ENCODE results near the gene UBE2J2.
"Not testable (repeated sequence)": the region's sequence is repeated elsewhere in the genome, so short reads cannot be mapped to it uniquely, and the experiment has no call there.

The UBE2J2 gene

GRCh38 chr1:1318131-1318652 lies 44.5 kb upstream of the UBE2J2 start:
- ChIA-PET CTCF (no interaction called here), POLR2A (interaction anchor here (1.0 kb wide), 1 partner anchor 9 kb away, joined by 3 read pairs; no protein-coding TSS in a partner anchor)
- TF ChIP-seq PKNOX1 (IDR thresholded peaks at IDR 0.05) (no peak), FOXM1 (IDR thresholded peaks at IDR 0.05; ENCODE audit: borderline replicate concordance) (no peak), TARDBP (IDR thresholded peaks at IDR 0.05) (no peak), SP1 (IDR thresholded peaks at IDR 0.05) (no peak), ELF4 (IDR thresholded peaks at IDR 0.05) (no peak), NFRKB (IDR thresholded peaks at IDR 0.05) (no peak), HDGF (IDR thresholded peaks at IDR 0.05; ENCODE audit: borderline replicate concordance) (no peak), LEF1 (IDR thresholded peaks at IDR 0.05; ENCODE audit: borderline replicate concordance) (no peak), ZNF384 (IDR thresholded peaks at IDR 0.05) (no peak), FOXK2 (IDR thresholded peaks at IDR 0.05) (no peak), FOXA1 (IDR thresholded peaks at IDR 0.05) (no peak), L3MBTL2 (conservative IDR thresholded peaks at IDR 0.05) (no peak), ARNT (IDR thresholded peaks at IDR 0.05) (no peak), CTBP1 (IDR thresholded peaks at IDR 0.05; ENCODE audit: borderline replicate concordance) (no peak), SUZ12 (IDR thresholded peaks at IDR 0.05) (no peak), BHLHE40 (IDR thresholded peaks at IDR 0.05; ENCODE audit: borderline replicate concordance) (no peak)
- DNase-seq (ENCODE audit: extremely low spot score), result no peak

GRCh38 chr1:1317420-1317819 lies 43.8 kb upstream of the UBE2J2 start:
- CTCF ChIA-PET, result no interaction called here
- no peak for DNase-seq (ENCODE audit: extremely low spot score)
- TF ChIP-seq ARNT (IDR thresholded peaks at IDR 0.05) (no peak), SUZ12 (IDR thresholded peaks at IDR 0.05) (no peak), L3MBTL2 (conservative IDR thresholded peaks at IDR 0.05) (no peak), ELF4 (IDR thresholded peaks at IDR 0.05) (no peak), CTBP1 (IDR thresholded peaks at IDR 0.05; ENCODE audit: borderline replicate concordance) (no peak)
- POLR2A ChIA-PET, result no interaction called here

- POLR2A ChIA-PET, result interaction anchor here (3.3 kb wide), 1 partner anchor 11 kb away, joined by 8 read pairs; no protein-coding TSS in a partner anchor
- CTCF ChIA-PET; DNase-seq (ENCODE audit: extremely low spot score): not testable (repeated sequence)
Measured at GRCh38 chr1:1316199-1316598, 42.5 kb upstream of the UBE2J2 start.

DNA sequence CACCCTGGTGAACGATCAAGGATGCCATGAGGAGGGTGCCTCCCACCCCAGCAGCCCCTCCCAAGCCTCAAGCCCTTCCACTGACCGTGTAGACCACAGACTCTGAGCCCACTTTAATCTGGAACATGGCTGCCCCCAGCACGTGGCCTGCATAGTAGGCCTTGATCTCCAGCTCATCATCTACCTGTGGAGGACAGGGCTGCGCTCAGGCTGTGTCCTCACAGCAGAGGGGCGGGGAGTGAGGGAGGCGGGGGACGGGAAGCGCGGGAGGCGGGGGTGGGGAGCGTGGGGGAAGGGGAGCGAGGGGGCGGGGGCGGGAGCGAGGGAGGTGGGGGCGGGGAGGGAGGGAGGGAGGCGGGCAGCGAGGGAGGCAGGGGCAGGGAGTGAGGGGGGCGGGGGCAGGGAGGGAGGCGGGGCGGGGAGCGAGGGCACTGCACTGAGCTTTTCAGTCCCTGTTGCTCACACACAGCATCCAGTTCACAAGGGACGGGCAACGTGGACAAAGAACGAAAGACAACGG lies 41.8 kb upstream of the UBE2J2 start:
- no peak for DNase-seq (ENCODE audit: extremely low spot score)
- ChIA-PET CTCF (no interaction called here), POLR2A (interaction anchor here (1.1 to 3.3 kb wide), 2 partner anchors 11 to 60 kb away, joined by 4 to 8 read pairs; partner anchors contain the start of gene AURKAIP1)
- TF ChIP-seq SUZ12 (IDR thresholded peaks at IDR 0.05) (no peak), TARDBP (IDR thresholded peaks at IDR 0.05) (no peak), SP1 (IDR thresholded peaks at IDR 0.05) (no peak), ZNF384 (IDR thresholded peaks at IDR 0.05) (no peak), ARNT (IDR thresholded peaks at IDR 0.05) (no peak), FOXA1 (IDR thresholded peaks at IDR 0.05) (no peak), L3MBTL2 (conservative IDR thresholded peaks at IDR 0.05) (no peak), CTBP1 (IDR thresholded peaks at IDR 0.05; ENCODE audit: borderline replicate concordance) (no peak), FOXM1 (IDR thresholded peaks at IDR 0.05; ENCODE audit: borderline replicate concordance) (no peak), BHLHE40 (IDR thresholded peaks at IDR 0.05; ENCODE audit: borderline replicate concordance) (no peak), FOXK2 (IDR thresholded peaks at IDR 0.05) (no peak), HDGF (IDR thresholded peaks at IDR 0.05; ENCODE audit: borderline replicate concordance) (no peak)

DNA sequence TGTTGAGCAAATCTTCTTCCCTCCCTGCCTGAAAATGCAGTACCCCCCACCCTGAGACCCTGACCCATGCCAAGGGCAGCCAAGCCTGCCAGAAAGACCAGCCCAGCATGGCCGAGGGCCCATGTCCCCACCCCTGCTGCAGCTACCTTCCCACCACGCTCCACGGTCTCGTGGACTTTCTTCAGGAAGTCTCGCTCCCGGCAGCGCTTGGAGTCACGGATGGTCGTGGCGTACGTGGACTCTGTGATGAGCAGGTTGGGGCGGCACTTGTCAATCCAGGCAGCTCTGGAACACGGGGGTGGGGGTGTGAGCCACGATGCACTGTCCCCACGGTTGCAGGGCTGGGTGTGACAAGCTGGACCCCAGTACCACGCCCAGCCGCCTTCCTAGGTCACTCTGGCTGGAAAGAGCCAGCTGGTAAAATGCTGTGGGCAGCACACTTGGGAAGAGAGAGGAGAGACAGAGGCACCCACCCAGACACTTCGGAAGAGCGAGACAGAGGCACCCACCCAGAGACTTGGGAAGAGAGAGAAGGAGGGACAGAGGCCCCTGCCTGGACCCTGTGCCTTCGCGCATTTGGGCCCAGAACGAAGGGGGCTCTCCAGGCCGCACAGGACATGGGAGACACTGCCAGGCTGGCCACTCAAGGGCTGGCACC lies 41.2 kb upstream of the UBE2J2 start:
- TF ChIP-seq ELF4 (IDR thresholded peaks at IDR 0.05) (no peak), FOXM1 (IDR thresholded peaks at IDR 0.05; ENCODE audit: borderline replicate concordance) (no peak)
- ChIA-PET POLR2A (interaction anchor here (1.1 to 3.3 kb wide), 2 partner anchors 10 to 61 kb away, joined by 4 to 8 read pairs; partner anchors contain the start of gene AURKAIP1), CTCF (no interaction called here)
- no peak for DNase-seq (ENCODE audit: extremely low spot score)

GRCh38 chr1:1314237-1314586 lies 40.6 kb upstream of the UBE2J2 start:
- TF ChIP-seq FOXK2 (IDR thresholded peaks at IDR 0.05) (no peak), SUZ12 (IDR thresholded peaks at IDR 0.05) (no peak), ELF4 (IDR thresholded peaks at IDR 0.05) (no peak), NFRKB (IDR thresholded peaks at IDR 0.05) (no peak), HDGF (IDR thresholded peaks at IDR 0.05; ENCODE audit: borderline replicate concordance) (no peak)
- ChIA-PET POLR2A (interaction anchor here (1.1 to 3.3 kb wide), 2 partner anchors 9 to 61 kb away, joined by 4 to 8 read pairs; partner anchors contain the start of gene AURKAIP1), CTCF (no interaction called here)
- DNase-seq (ENCODE audit: extremely low spot score), result no peak

DNA sequence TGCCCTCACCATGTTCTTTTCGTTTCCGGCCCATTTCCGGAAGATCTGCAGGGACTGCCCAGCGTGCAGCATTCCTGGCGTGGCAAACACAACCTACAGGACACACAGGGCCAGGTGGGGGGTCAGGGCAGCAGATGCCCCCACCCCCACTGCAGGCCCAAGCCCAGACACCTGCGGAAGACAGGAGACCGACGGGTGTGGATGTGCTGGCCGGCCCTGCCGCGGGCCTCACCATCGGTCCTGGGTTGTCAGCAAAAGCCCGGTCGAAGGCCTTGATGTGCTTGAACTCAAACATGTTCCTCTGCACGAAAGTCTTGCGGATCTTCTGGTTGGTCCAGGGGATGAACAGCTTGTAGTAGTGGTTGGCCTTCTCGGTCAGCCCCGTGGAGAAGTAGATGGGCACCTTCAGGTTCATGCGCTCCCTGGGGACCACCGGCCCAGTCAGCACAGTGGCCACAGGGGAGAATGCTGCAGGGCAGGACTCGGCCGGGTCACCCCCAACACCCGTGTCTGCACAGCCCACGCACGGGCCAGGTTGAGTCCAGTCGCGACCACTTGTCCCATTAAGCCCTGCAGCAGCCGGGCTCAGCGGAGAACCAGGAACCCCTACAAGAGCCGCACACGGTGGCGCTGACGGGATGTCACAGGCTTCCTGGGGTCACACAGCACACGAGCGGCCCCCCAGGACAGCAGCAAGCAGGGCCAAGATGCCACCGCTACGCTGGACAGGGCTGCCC lies 40.0 kb upstream of the UBE2J2 start:
- DNase-seq (ENCODE audit: extremely low spot score), result no peak
- TF ChIP-seq FOXM1 (IDR thresholded peaks at IDR 0.05; ENCODE audit: borderline replicate concordance) (no peak), L3MBTL2 (conservative IDR thresholded peaks at IDR 0.05) (no peak), NFRKB (IDR thresholded peaks at IDR 0.05) (no peak), FOXA1 (IDR thresholded peaks at IDR 0.05) (no peak), ZNF384 (IDR thresholded peaks at IDR 0.05) (no peak), SUZ12 (IDR thresholded peaks at IDR 0.05) (no peak), ELF4 (IDR thresholded peaks at IDR 0.05) (no peak), SP1 (IDR thresholded peaks at IDR 0.05) (no peak), HDGF (IDR thresholded peaks at IDR 0.05; ENCODE audit: borderline replicate concordance) (no peak), ARNT (IDR thresholded peaks at IDR 0.05) (no peak), PKNOX1 (IDR thresholded peaks at IDR 0.05) (no peak), TARDBP (IDR thresholded peaks at IDR 0.05) (no peak)
- ChIA-PET POLR2A (interaction anchor here (3.3 kb wide), 1 partner anchor 9 kb away, joined by 8 read pairs; no protein-coding TSS in a partner anchor), CTCF (no interaction called here)

Measured in HEK293T (cell line).